Activated naive CD4-positive, alpha-beta T cell (primary cell): ENCODE data around the gene NMT1.

Source experiments
- DNase-seq, 4 experiments: peaks; one replicate each; lab custom pipeline; 2025; lab: John Stamatoyannopoulos, UW

Gene NMT1

DNA sequence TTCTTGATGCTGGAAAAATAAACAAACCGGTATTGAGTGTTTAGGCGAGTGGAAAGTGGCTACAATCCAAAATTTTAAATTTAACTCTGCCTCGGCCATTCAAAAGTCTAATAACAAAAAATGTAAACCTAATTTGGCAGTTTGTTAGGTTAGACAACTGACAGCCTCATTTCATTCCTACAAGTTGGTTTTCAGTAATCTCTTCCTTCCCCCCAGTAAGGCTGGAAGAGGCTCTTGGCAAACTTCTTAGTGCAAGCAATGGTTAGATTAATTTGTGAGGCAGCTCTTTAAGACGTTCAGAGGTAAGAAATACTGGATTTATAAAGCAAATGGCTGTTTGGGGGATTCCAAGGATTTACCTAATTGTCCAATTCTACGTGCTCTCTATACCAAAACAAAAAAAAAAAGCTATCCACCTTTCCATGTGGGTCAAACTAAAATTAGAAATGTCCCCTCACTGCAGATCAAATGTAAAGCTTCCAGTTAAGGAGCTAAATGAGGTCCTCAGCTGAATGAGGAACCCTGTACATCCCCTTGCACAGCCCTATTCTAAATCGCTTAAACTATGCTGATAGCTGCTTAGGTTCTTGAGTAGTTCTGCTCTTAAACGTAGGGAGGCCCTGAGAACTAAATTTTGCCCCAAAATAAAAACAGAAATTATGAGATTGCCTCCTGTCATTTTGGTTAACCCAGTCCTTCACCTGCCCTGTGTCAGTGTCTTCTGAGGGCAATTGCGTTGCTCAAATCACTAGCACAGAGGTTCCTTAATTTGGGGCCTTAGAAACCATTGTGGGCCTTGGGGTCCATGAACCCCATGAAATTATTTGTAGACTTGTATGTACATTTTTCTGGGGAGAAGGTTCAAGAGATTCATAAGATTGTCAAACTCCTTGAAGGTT, 90.0 kb downstream of the NMT1 start:
- no peak for DNase-seq

GRCh38 chr17:45155029-45155428, 93.9 kb downstream of the NMT1 start:
- DNase-seq = no peak

GRCh38 chr17:45155483-45155882, 94.4 kb downstream of the NMT1 start:
- DNase-seq = no peak

GRCh38 chr17:45156242-45156641, 95.1 kb downstream of the NMT1 start:
- DNase-seq = no peak
